H1 (cell line): ENCODE measurements around the gene NUP42. TPM values are rescaled to one million over a fixed set of nuclear protein-coding genes. Genes with fewer than 3 reads are reported as not detected.

Experiments
- CTCF ChIA-PET: fragments of 300-600 bp; sonication (Branson Sonifier 250); formaldehyde crosslinking; loops from one replicate; lab custom pipeline; 2021; ENCODE audit not compliant: partially characterized antibody; lab: Charles Lee
- POLR2A ChIA-PET: fragments of 300-600 bp; sonication (Branson Sonifier 250); formaldehyde crosslinking; loops from one replicate; lab custom pipeline; 2021; ENCODE audit warnings: inconsistent platforms; ENCODE audit not compliant: partially characterized antibody; lab: Charles Lee
- DNase-seq, 2 experiments: peaks; one replicate each; pipeline versions ENCODE4 v3.0.0 to v3.0.0-alpha.2; 2010 to 2022; ENCODE audit warnings: low spot score in 2 of 2, low read depth in 1 of 2, mixed read lengths in 1 of 2
- FAIRE-seq: peaks from 2 replicates; lab custom pipeline; 2011; peaks lifted over from hg19 to GRCh38; lab: Jason Lieb, UNC
- H2AFZ ChIP-seq: 2 replicates; pipeline ENCODE4 v1.8.1; 2012; ENCODE audit warnings: low read length, inconsistent platforms
- H2AK5ac ChIP-seq: 2 replicates; pipeline ENCODE4 v1.6.1; 2013; ENCODE audit warnings: low read depth, low read length
- H2BK120ac ChIP-seq: replicated peaks from 2 replicates; pipeline ENCODE3; 2013; ENCODE audit warnings: low read depth, low read length, inconsistent platforms
- H2BK12ac ChIP-seq: 2 replicates; pipeline ENCODE4 v1.6.1; 2013; ENCODE audit warnings: low read depth, low read length
- H2BK15ac ChIP-seq: 2 replicates; pipeline ENCODE4 v1.6.1; 2013; ENCODE audit warnings: low read length
- H2BK20ac ChIP-seq: 2 replicates; pipeline ENCODE4 v1.6.1; 2013; ENCODE audit warnings: low read length
- H2BK5ac ChIP-seq: 2 replicates; pipeline ENCODE4 v1.6.1; 2013; ENCODE audit warnings: low read depth, low read length
- H3K14ac ChIP-seq: 2 replicates; pipeline ENCODE4 v1.6.1; 2013; ENCODE audit warnings: inconsistent platforms; ENCODE audit not compliant: insufficient read length
- H3K18ac ChIP-seq: 2 replicates; pipeline ENCODE4 v1.6.1; 2013; ENCODE audit warnings: low read length; ENCODE audit errors: extremely low read depth
- H3K23ac ChIP-seq: 2 replicates; pipeline ENCODE4 v1.6.1; 2013; ENCODE audit warnings: inconsistent platforms; ENCODE audit not compliant: insufficient read length
- H3K23me2 ChIP-seq: 2 replicates; pipeline ENCODE4 v1.6.1; 2013; ENCODE audit warnings: low read depth, low read length
- H3K27ac ChIP-seq: 2 replicates; pipeline ENCODE4 v1.6.1; 2011; ENCODE audit warnings: low read depth, low read length, inconsistent platforms
- H3K27me3 ChIP-seq, 4 experiments: replicated peaks in 1 of 4; 1 replicate in 1 of 4; 2 replicates in 3 of 4; pipeline versions ENCODE4 v1.6.1 to v1.8.1; 2011 to 2013; ENCODE audit warnings: low read length in 3 of 4, mild to moderate bottlenecking in 3 of 4, inconsistent platforms in 2 of 4, mixed read lengths in 2 of 4, moderate library complexity in 1 of 4; ENCODE audit not compliant: control insufficient read depth in 3 of 4, insufficient read depth in 3 of 4; ENCODE audit errors: extremely low read depth in 1 of 4
- H3K36me3 ChIP-seq, 4 experiments: 2 replicates each; pipeline versions ENCODE4 v1.6.1 to v1.8.1; 2011 to 2013; ENCODE audit warnings: mild to moderate bottlenecking in 4 of 4, low read length in 3 of 4, moderate library complexity in 2 of 4, control low read depth in 1 of 4, inconsistent platforms in 1 of 4; ENCODE audit not compliant: insufficient read depth in 4 of 4, control insufficient read depth in 2 of 4
- H3K4ac ChIP-seq: replicated peaks from 2 replicates; pipeline ENCODE3; 2013; ENCODE audit warnings: low read length, low read depth, mixed read lengths, inconsistent platforms; ENCODE audit not compliant: insufficient read length
- H3K4me1 ChIP-seq, 4 experiments: replicated peaks in 1 of 4; 1 replicate in 1 of 4; 2 replicates in 3 of 4; pipeline versions ENCODE4 v1.6.1 to v1.8.1; 2011 to 2013; ENCODE audit warnings: low read length in 3 of 4, inconsistent platforms in 2 of 4, mixed read lengths in 1 of 4; ENCODE audit not compliant: insufficient read depth in 4 of 4, control insufficient read depth in 3 of 4
- H3K4me2 ChIP-seq, 2 experiments: 2 replicates each; pipeline versions ENCODE4 v1.6.1 to v1.8.1; 2011 to 2013; ENCODE audit warnings: low read depth in 2 of 2, low read length in 2 of 2, control low read depth in 1 of 2, inconsistent platforms in 1 of 2, mild to moderate bottlenecking in 1 of 2; ENCODE audit not compliant: insufficient read depth in 1 of 2
- H3K4me3 ChIP-seq, 4 experiments: fragments of 200-600, 300-600 bp in 1 of 4; sonication (generic), shearing (Covaris generic), sonication (Bioruptor Twin) in 1 of 4; 2 replicates each; pipeline versions ENCODE4 v1.5.1 to v1.8.1; 2011 to 2016; ENCODE audit warnings: low read length in 4 of 4, low read depth in 3 of 4, control low read depth in 2 of 4, inconsistent platforms in 2 of 4, mild to moderate bottlenecking in 2 of 4, mixed read lengths in 1 of 4, moderate library complexity in 1 of 4; ENCODE audit not compliant: insufficient read depth in 2 of 4; ENCODE audit errors: extremely low read depth in 1 of 4
- H3K56ac ChIP-seq: replicated peaks from 2 replicates; pipeline ENCODE3; 2013; ENCODE audit warnings: low read depth, mild to moderate bottlenecking, mixed read lengths, low read length, inconsistent platforms; ENCODE audit not compliant: insufficient read length
- H3K79me1 ChIP-seq: 2 replicates; pipeline ENCODE4 v1.6.1; 2013; ENCODE audit warnings: low read depth, low read length, control low read depth
- H3K79me2 ChIP-seq, 2 experiments: 2 replicates each; pipeline versions ENCODE4 v1.6.1 to v1.8.1; 2012 to 2013; ENCODE audit warnings: low read length in 2 of 2, mild to moderate bottlenecking in 2 of 2, inconsistent platforms in 1 of 2; ENCODE audit not compliant: insufficient read depth in 2 of 2, control insufficient read depth in 1 of 2
- H3K9ac ChIP-seq, 4 experiments: replicated peaks in 1 of 4; 1 replicate in 1 of 4; 2 replicates in 3 of 4; pipeline versions ENCODE4 v1.6.1 to v1.8.1; 2011 to 2013; ENCODE audit warnings: low read depth in 3 of 4, low read length in 3 of 4, control low read depth in 2 of 4, mild to moderate bottlenecking in 2 of 4, moderate library complexity in 2 of 4, inconsistent platforms in 1 of 4; ENCODE audit errors: extremely low read depth in 1 of 4
- H3K9me3 ChIP-seq, 2 experiments: 2 replicates each; pipeline versions ENCODE4 v1.6.1 to v1.8.1; 2012 to 2013; ENCODE audit warnings: mild to moderate bottlenecking in 2 of 2, moderate library complexity in 2 of 2, control low read depth in 1 of 2, inconsistent platforms in 1 of 2, low read depth in 1 of 2, low read length in 1 of 2, mixed read lengths in 1 of 2; ENCODE audit not compliant: insufficient read depth in 2 of 2
- H4K20me1 ChIP-seq, 2 experiments: replicated peaks in 1 of 2; 2 replicates each; pipeline versions ENCODE3 to v1.8.1; 2011 to 2013; ENCODE audit warnings: inconsistent platforms in 2 of 2, low read length in 2 of 2, mild to moderate bottlenecking in 1 of 2; ENCODE audit not compliant: insufficient read depth in 2 of 2, control insufficient read depth in 1 of 2
- H4K5ac ChIP-seq: 2 replicates; pipeline ENCODE4 v1.6.1; 2013; ENCODE audit warnings: low read length, low read depth, mixed read lengths, inconsistent platforms; ENCODE audit not compliant: insufficient read length
- H4K8ac ChIP-seq: 2 replicates; pipeline ENCODE4 v1.8.0; 2013; ENCODE audit warnings: mild to moderate bottlenecking, moderate library complexity, low read length, inconsistent platforms; ENCODE audit not compliant: insufficient read depth; ENCODE audit errors: extremely low read depth
- H4K91ac ChIP-seq: replicated peaks from 2 replicates; pipeline ENCODE3; 2013; ENCODE audit warnings: low read length, mixed read lengths, inconsistent platforms; ENCODE audit not compliant: insufficient read length
- BCL11A ChIP-seq, 2 experiments: IDR thresholded peaks; one replicate each; pipeline ENCODE4 v1.6.1; 2011; ENCODE audit warnings: low read depth in 2 of 2, low read length in 2 of 2, mild to moderate bottlenecking in 2 of 2
- WGBS, 2 experiments: shearing (Covaris generic) in 1 of 2; methylation state at CpG; one replicate each; pipeline versions ENCODE4 v1.1.6 to v1.1.7; 2013 to 2015; ENCODE audit warnings: low lambda C conversion rate in 2 of 2, mixed read lengths in 2 of 2, inconsistent platforms in 1 of 2, low coverage in 1 of 2, missing lambda C conversion rate in 1 of 2; ENCODE audit not compliant: insufficient replicate concordance in 2 of 2, insufficient coverage in 1 of 2, insufficient read length in 1 of 2; ENCODE audit errors: extremely low coverage in 1 of 2, missing lambda C conversion rate in 1 of 2; 5-methylcytosine and 5-hydroxymethylcytosine counted together
- polyA plus RNA-seq, 7 experiments: library from polyadenylated mRNA; depleted of rRNA in 3 of 7; stranded (reverse) in 5 of 7; unstranded in 2 of 7; fragments of >200 nt in 5 of 7; fragments of 200-250 nt in 2 of 7; gene quantifications; 1 replicate in 5 of 7; 2 replicates in 1 of 7; 4 replicates in 1 of 7; pipeline versions ENCODE4 v1.2.1 to v1.2.3, GENCODE V29; 2011 to 2013; ENCODE audit warnings: missing spikeins in 2 of 7, mixed read lengths in 2 of 7
- total RNA-seq: library from RNA; stranded (reverse); fragmentation: NEBNext Ultra II Directional; extraction: Animal tissue kit (Norgen Biotek cat#: 25700); gene quantifications from 2 replicates; pipeline ENCODE4 v1.2.1, GENCODE V29; 2021

NUP42 gene
- total and polyA plus RNA-seq, 2 of the 8 experiments (the other 6 are each of a cell fraction or from before 2014, with no cell fraction given): 31.8 to 41.2 TPM

DNA sequence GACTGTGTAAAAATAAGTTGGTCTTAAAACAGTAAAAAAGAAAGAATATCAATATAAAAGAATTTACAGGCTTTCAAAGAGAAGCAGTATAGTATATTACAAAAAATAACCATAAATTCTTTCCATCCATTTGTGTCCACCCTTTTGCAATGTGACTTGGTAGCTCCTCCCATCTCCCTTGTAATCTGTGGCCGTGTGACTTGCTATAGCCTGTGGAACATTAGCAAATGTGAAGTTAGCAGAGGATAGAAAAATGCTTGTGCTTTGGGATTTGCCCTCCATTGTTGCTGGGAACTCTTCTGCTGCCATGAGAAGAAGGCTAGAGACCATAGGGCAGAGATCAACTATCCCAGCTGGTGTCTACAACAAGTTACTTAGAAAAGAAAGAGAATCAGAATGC is 46.1 kb upstream of the NUP42 start:
- no peak for DNase-seq
- Histone ChIP-seq H3K4me2 (no peak overlapping the region), H3K79me1 (no peaks in the 10 kb centered on the region), H2AK5ac (no peak overlapping the region), H2BK5ac (no peak overlapping the region), H3K23ac (no peak overlapping the region), H2BK20ac (no peak overlapping the region), H4K91ac (no peak overlapping the region), H2AFZ (no peak overlapping the region), H3K27ac (no peak overlapping the region), H3K36me3 (peaks cover 0 to 16% (median under 1%) of the 10 kb centered on the region in 4 experiments; a peak in 4 of 8 replicates), H3K4me3 (no peak overlapping the region), H4K5ac (no peak overlapping the region), H3K4me1 (peaks cover 0 to 2% (median 2%) of the 10 kb centered on the region in 4 experiments; a peak in 3 of 7 replicates), H3K9ac (no peak overlapping the region), H2BK15ac (no peak overlapping the region), H2BK12ac (no peak overlapping the region), H2BK120ac (no peak overlapping the region), H3K23me2 (no peaks in the 10 kb centered on the region), H3K18ac (no peak overlapping the region), H3K9me3 (0 out of 4 replicates have a peak, but pooled peaks cover 0 to 2% of the 10 kb centered on the region in 2 experiments), H3K4ac (no peak overlapping the region), H3K14ac (no peak overlapping the region), H4K8ac (no peak overlapping the region), H3K56ac (no peak overlapping the region), H3K79me2 (no peaks in the 10 kb centered on the region), H4K20me1 (no peaks in the 10 kb centered on the region), H3K27me3 (no peaks in the 10 kb centered on the region)
- TF ChIP-seq BCL11A (IDR thresholded peaks at IDR 0.05; ENCODE audit: low read depth in 2 of 2, low read length in 2 of 2): no peak
- WGBS, 2 experiments: 58% methylated on average over 1 of the region's 1 CpG; no CpG with 5 or more reads in 1 of the 2 experiments
- ChIA-PET POLR2A (interaction anchor here (0.9 to 2.4 kb wide), 5 partner anchors 10 to 30 kb away, joined by 3 to 12 read pairs (median 5); partner anchors contain the start of gene KLHL7), CTCF (interaction anchor here (0.9 to 1.3 kb wide), 2 partner anchors 9 to 13 kb away, joined by 4 read pairs; no protein-coding TSS in a partner anchor)
- peak; percentile 45 for FAIRE-seq
